Activated effector memory CD4-positive, alpha-beta T cell treated with anti-CD3 and anti-CD28 coated beads, Interleukin-2, amount 50 U/mL, for 16 hours (primary cell): ENCODE results near the gene C1QC.

Experiments
- DNase-seq: peaks from one replicate; pipeline ENCODE4 v3.0.0-alpha.2; 2020

C1QC gene

DNA sequence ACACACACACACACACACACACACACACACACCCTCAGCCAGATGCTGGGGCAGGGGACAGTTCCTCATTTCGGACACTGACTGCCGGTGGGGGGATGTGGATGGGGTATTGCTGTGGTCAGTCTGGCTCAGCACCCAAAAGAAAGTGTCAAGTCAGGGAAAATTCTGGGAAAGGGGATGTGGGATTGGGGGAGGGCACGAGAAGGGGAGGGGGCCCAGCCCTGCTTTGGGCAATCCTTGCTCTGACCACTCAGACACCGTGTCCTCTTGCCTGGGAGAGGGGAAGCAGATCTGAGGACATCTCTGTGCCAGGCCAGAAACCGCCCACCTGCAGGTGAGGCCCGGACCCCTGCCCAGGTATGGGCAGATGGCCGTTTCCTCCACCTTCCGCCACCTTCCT is at the start of gene C1QC:
C1QC (plus strand) TSS at position 253 of the 400 bp plus-strand sequence. CDS start 391 bp downstream, outside the sequence.
- DNase-seq, result no peak

DNA sequence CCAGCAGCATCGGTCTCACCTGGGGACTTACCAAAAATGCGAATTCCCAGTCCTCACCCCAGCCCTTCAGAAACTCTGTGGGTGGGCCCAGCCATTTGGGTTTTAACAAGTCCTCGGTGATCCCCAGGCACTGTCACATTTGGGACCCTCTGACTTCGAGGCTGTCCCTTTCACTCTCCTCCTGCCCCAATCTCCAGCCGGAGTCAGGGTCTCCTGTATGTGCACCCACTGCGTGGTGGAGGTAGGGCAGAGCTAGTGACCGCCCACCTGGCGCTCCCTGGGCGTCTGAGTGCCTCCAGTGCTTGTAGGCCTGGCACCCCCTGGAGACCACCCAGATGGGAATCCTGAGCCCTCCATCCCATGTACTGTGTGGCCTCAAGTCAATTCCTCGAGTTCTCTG is 49.0 kb upstream of the C1QC start:
- DNase-seq, result no peak

DNA sequence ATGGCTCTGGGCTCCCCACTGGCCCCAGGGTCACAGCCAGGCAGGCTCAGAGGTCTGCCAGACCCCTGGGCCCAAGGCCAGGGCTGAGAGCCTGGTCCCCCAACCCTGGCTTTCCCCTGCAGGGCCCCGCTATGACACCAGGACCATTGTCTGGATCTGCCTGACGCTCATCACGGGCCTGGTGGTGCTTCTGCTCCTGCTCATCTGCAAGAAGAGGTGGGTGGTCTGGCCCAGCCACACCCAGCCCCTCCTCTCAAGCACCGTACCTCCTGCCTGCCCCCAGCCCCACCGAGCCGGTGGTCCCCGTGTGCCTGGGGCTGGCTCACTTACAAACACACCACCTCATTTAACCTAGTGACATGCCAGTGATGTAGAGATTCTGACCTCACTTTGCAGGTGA is 48.3 kb upstream of the C1QC start:
- DNase-seq, result no peak

DNA sequence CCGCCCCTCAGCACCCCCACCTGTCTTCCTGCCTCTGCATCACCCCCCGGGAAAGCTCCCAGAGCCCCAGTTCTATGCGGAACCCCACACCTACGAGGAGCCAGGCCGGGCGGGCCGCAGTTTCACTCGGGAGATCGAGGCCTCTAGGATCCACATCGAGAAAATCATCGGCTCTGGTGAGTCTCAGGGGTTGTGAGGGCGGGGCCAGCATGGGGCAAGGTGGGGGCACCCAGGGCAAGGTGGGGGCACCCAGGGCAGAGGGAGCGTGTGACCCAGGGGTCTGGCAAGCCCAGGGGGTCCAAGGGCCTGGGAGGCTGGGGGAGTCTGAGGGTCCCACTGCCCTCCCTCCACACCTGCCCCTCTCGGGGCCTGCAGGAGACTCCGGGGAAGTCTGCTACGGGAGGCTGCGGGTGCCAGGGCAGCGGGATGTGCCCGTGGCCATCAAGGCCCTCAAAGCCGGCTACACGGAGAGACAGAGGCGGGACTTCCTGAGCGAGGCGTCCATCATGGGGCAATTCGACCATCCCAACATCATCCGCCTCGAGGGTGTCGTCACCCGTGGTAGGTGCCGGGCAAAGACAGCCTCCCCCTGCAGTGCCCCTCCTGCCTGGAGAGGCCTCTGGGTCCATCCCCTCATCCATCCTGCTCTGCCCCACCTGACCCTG is 46.0 kb upstream of the C1QC start:
- no peak for DNase-seq

DNA sequence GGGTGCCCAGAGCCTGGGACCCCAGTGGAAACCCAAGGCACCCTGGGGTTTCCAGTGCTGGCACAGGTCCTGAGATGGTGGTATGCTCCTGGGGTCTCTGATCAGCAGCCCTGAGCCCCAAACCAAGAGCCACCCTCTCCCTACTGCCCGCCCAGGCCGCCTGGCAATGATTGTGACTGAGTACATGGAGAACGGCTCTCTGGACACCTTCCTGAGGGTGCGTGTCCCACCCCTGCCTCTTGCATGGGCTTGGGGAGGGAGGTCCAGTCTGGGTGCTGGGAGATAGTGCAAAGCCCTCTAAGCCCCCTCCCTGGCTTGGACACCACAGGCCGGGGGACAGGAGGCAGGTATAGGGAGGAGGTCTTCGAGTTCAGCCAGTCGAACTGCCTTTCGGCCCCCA is 45.4 kb upstream of the C1QC start:
- DNase-seq, result no peak

DNA sequence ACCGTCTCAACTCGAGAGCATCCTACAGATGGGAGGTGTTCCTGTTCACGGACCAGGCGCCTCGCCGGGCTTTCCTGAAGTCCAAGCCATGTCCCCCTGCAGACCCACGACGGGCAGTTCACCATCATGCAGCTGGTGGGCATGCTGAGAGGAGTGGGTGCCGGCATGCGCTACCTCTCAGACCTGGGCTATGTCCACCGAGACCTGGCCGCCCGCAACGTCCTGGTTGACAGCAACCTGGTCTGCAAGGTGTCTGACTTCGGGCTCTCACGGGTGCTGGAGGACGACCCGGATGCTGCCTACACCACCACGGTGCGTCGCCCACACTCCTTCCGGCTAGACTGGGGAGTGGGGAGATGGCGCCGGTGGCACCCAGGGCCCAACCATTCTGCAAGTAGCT is 44.7 kb upstream of the C1QC start:
- no peak for DNase-seq

DNA sequence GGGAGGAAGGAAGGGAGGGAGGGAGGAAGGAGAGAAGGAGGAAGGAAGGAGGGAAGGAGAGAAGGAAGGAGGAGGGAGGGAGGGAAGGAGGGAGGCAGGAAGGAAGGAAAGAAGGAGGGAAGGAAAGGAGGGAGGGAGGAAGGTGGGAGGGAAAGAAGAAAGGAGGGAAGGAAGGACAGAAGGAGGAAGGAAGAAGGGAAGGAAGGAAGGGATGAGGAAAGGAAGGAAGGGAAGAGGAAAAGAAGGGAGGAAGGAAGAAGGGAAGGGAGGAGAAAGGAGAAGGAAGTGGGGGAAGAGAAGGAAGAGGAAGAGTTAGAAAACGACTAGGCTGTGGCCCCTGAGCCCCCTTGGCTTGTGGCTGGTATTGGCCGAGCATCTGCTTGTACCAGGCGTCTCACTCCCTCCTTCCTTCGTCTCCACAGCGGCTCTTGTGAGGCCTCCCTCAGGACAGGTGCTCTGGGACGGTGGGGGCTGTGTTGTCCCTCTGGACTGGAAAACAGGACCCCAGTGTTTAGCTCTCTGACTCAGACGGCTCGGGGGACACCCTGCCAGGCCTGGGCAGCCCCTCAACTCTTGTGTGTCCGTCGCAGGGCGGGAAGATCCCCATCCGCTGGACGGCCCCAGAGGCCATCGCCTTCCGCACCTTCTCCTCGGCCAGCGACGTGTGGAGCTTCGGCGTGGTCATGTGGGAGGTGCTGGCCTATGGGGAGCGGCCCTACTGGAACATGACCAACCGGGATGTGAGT is 43.2 kb upstream of the C1QC start:
- no peak for DNase-seq

DNA sequence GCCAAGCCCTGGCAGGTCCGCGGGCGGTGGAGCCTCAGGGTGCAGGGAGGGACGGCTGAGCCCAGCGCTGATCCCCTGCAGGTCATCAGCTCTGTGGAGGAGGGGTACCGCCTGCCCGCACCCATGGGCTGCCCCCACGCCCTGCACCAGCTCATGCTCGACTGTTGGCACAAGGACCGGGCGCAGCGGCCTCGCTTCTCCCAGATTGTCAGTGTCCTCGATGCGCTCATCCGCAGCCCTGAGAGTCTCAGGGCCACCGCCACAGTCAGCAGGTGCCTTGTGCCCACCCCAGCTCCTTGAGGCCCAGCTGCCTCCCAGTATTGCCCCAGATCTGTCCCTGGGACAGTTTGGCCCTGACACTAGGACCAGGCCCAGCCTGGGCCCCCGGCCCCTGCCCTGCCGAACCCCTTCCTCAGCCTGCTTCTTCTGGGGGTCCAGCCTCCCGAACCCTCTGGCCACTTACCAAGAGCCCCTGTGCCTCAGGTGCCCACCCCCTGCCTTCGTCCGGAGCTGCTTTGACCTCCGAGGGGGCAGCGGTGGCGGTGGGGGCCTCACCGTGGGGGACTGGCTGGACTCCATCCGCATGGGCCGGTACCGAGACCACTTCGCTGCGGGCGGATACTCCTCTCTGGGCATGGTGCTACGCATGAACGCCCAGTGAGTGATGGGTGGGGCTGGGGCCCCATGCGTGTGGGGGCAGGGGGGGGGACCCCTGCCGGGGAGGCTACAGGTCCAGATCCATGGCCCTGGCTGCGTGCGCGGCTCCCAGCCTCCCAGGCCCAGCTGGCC is 42.4 kb upstream of the C1QC start:
- DNase-seq, result no peak

DNA sequence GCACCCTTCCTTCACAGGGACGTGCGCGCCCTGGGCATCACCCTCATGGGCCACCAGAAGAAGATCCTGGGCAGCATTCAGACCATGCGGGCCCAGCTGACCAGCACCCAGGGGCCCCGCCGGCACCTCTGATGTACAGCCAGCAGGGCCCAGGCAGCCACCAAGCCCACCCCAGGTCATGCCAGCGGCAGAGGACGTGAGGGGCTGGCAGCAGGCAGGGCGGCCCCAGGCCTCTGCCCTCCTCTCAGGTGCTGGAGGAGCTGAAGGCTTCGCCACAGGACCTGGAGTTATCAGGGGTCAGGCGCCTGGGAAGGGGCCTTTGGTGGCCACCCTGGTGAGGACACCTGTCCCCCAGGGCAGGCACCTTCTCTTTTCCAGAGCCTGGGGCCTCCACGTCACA is 41.8 kb upstream of the C1QC start:
- DNase-seq, result no peak

DNA sequence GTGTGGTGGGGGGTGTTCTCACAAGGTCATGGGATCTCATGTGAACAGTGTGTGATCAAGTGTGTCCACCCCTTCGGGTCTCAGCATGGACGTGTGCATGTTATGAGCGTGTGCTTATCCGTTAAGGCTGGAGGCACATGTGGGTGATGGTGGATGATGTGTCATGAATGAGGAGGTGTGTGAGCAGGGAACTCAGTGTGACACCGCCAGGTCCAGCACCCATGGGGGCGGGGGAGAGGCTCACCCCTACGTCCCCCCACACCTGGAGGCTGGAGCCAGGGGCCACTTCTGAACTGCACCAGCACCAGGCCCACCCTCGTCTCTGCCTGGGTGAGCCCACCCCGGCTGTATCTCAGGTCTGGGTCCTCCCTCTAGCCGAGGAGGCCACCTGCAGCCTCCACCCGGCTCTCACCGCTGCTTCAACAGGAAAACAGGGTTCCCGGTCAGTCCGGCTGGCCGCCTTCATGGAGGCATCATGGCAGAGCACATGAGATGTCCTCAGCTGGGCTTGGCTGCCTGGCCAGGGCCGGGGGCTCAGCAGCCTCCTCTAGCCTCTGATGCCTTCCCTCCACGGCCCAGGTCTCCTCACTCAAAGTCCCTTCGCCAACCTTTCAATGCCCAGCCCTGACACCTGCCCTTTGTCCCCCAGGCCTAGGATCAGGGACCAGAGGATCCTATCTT is 41.2 kb upstream of the C1QC start:
- no peak for DNase-seq

DNA sequence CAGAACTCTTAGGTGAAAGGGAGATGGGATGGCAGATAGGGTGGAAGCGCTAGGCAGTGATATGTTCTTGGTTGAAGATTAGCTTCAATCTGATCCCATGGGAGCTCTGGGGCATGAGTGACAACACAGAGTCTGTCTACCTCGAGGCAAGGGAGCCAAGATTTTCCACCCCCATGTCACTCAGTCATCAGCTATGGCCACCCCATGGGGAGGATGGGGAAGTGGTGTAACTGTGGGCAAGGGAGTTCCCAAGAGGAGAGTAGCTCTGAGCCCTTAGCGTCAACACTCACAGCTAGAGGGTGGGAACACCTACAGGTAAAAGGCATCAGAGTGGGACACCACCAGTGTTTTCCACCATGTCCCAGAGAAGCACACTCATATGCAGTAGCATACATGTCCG is 37.3 kb upstream of the C1QC start:
- no peak for DNase-seq

DNA sequence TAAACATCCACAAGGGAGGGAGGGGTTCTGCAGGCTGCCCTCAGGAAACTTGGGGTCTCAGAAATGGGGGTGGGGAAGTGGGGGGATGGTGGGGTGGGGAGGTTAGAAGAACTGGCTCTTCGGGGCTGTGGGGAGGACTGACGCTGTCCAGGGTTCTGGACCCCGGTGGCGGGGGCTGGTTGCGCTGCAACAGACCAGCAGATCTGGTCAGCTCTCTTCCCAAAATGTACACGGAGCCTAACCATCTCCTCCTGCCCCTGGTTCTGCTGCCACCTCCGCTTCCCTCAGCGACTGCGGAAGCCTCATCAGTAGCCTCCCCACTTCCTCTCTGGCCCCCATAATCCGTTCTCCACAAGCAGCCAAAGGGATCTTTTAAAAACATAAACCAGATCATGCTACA is 36.3 kb upstream of the C1QC start:
- DNase-seq, result no peak

DNA sequence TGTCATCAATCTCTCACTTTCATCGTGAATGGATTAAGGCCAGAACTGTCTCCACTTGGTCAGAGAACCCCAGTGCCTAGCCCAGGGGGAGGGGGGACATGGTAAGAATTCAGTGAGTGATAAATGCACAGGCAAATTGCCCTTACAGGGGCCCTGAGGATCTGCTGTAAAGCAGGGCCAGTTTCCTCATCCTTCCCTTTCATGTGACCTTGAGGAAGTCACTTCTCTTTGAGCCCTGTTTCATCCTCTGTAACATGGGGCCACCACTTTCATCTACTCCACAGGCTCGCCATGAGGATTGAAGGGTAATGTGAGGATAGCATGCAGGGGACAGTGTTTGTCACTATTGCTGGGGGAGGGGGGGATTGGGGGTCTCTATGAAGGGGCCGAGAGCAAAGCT is 35.1 kb upstream of the C1QC start:
- DNase-seq, result no peak

DNA sequence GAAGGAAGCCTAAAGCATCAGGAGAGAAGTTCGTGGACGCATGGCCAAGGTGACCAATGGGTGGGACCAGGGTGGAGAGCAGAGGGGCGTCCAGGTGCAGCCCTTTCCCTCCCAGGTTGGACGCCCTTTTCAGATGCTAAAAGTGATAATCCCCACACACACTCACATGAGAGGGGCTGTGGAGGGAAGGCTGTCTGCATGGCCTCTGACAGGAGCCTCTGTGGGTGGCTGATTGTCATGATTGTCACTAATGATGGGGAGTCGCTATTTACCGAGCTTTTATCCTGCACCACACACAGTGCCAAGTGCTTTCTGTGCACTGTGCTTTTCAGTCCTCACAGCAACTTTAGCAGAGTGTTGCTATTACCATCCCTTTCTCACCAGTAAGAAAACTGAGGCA is 34.1 kb upstream of the C1QC start:
- DNase-seq, result no peak

DNA sequence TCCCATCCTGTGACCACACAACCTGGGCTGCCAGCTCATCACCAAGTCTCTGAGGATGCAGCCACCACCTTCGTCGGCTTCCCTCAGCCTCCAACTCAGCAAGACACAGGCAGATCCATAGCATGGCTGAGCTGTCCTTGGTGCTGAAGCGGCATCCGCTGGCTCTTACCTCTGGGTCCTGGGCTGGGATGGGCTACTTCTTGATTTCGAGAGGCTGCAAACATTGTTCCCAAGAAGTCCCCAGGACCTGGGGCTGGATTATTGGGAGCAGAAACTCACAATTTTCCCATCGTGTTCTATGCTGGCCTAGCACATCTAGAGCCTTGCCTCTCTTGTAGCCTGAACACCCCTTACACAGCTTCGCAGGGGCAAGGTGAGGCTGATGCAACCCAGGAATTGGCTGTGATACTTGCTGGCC is 31.9 kb upstream of the C1QC start:
- DNase-seq, result no peak

DNA sequence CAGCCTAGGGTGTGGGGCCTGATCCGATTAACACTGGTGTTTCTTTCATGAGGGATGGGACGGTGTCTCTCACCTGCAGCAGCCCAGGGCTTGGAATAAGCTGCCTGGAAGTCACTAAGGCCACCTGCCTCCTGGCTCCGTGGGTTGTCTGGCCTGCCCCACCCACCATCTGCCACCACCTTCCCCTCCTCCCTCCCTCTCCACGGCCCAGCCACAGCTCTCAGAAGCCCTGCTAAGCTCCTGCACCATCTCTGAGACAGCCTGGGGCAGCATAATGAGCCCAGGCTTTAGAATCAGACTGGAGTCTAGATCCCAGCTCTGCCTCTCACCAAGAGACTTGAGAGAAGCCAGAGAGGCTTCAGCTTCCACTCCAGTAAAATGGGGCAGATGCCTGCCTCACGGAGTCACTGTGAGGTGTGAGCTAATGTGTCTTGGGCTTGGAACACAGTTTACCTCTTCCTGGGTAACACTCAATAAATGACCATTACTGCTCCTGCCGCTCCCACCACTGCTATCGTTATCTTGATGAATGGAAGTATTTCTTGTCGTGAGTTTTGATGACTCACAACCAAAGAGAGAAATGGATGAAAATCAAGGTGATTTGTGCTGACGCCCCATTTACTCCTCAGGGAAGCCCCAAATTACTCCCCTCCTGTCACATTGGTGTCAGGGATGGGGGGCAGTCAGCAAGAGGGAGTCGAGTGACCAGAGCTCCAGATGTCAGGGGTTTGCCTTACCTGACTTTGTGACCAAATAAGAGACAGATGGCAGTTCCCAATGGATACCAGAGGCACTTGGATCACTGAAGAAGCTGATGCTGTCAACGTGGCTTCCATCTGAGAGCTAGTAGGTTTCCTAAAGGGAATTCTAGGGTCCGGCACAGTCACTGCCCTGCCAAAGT is 30.5 kb upstream of the C1QC start:
- DNase-seq, result no peak

DNA sequence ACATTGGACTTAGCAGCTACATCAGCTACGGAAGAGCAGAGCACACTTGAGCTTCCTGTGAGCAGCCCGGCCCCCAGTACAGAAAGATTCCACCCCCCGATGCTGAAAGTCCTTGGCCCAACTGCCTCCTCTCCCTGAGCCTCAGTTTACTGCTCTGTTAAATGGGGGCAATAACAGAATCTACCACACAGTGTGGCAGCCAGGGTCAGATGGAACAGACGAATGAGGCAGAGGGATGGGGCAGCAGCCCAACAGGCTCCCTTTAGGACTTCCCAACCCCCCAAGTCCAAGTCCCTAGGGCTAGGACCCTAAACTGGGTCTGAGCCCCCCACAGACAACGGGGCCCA is 29.9 kb upstream of the C1QC start:
- DNase-seq, result no peak

DNA sequence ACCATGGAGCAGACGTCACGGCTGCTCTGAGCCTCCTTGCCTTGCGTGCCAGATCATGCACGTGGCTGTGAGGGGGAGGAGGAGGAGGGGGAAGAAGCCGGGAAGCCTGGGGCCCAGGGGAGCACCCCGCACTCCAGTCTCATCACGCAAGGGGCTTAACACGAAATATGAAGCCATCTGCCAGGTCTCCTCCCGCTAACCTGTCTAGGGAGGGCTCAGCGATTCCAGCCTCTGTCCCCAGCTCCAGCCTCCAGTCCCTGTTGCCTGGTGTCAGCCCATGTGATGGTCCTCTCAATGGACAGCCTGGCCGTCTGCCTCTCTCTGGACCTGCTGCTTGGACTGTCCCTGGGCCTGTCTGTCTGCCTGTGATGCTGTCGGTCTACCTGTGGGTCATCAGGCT is 29.5 kb upstream of the C1QC start:
- no peak for DNase-seq

DNA sequence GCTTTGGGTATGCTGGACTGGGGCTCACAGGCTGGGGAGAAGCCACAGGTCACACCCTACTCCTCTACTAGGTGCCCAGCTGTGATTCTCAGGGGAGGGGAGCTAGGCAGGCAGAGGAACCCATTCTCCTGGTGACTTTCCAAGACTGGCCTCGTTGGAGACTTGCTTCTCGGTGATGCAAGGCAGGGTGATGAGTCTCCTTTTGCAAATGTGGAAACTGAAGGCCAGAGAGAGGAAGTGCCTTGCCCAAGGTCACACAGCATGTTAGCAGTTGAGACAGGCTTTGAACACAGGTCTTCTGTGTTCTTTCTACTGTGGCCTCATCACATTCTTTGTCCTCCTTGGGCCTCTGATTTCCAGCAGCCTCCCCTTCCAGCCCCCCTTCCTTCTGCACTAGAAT is 27.5 kb upstream of the C1QC start:
- no peak for DNase-seq

DNA sequence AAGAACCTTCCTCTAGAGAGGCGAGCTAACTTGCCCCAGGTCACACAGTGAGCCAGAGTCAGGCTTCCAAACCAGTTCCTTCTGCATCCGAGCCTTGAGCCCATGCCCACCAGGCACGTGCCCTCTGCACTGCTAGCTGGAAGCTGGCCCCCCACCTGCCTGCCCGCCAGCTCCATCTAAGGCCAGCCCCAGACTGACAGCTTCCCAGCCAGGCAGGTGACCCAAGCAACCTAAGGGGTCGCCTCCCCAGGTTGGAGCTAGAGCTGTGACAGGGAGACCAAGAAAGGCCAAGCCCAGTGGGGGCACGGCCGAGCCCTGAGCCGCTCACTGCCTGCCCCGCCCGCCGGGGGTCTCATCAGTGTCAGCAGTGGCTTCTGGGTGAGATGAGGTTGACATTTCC is 26.9 kb upstream of the C1QC start:
- no peak for DNase-seq

DNA sequence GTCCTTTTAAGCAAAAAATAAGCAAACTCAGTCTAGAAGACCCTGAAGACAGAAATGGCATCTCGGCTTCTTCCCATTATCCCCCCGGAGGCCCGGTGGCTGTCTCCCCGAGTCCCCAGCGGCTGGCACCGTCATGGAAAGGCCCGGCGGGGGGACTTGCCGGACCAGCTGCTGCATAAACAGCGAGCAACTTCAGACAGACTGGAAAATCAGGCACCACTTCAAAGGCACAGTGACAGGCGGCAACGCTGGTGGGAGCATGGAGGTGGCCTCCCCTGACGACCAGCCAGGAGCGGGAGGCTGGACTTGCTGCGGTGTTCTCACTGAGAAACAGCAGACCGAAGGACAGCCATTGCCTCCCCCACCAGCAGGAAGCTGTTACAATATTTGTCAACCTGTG is 25.4 kb upstream of the C1QC start:
- no peak for DNase-seq

DNA sequence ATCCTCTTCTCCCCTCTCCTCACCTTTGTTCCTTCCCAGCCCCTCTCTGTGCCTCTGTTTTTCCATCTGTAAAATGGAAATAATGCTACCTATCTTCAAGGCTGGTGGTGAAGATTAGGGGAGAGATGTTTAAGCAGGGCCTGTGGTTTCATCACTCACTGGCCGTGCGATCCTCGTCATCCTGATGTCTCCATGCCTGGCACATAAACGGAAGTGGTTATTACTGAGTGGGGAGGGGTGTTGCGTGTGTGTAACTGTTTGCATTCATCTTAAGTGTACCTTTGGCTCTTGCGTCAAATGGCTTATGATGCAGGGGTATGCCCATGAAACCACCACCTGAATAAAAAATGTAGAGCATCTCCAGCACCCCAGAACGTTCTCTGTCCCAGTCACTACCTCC is 24.2 kb upstream of the C1QC start:
- DNase-seq, result no peak

DNA sequence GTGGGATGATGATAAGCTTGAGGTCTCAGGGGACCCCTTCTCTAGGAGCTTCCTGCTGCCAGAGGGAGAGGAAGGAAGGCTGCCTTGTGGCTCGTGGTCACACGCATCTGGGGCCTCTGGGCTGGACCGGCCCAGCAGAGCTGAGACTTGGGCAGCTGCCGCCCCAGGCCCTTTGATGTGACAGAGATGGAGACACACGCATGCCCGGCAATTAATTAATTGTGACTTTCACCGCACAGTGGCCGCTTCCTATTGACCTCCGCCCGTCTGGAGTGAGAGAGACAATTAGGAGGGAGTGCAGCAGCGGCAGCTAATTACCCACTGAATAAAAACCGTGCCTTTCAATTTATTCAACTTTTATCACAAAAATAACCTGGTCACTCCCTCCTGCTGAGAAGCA is 23.6 kb upstream of the C1QC start:
- no peak for DNase-seq
